IPS-NIHi11 (cell line): ENCODE results near the gene CACNG7.

Experiments
- DNase-seq: peaks from one replicate; pipeline ENCODE4 v3.0.0; 2012; ENCODE audit warnings: mixed read lengths, low spot score

The CACNG7 gene

DNA sequence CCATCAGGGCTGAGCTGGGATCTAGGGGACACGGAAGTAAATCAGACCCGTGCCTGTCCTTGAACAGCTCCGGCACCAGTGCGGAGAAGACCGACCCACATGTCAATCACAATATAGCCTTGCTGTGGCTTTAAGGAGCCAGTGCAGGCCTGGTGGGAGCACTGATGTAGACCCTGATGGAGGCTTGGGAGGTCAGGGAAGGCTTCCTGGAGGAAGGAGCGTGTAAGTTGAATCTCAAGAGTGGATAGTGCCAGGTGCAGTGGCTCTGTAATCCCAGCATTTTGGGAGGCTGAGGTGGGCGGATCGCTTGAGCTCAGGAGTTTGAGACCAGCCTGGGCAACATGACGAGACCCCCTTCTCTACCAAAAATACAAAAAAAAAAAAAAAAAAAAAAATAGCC lies 42.9 kb downstream of the CACNG7 start:
- no peak for DNase-seq

GRCh38 chr19:53953383-53953782 lies 44.3 kb downstream of the CACNG7 start:
- no peak for DNase-seq

- DNase-seq: no peak
Observed at GRCh38 chr19:53957448-53958167, 48.5 kb downstream of the CACNG7 start.

GRCh38 chr19:53958168-53958571 lies 49.1 kb downstream of the CACNG7 start:
- DNase-seq: peak; percentile 84

DNA sequence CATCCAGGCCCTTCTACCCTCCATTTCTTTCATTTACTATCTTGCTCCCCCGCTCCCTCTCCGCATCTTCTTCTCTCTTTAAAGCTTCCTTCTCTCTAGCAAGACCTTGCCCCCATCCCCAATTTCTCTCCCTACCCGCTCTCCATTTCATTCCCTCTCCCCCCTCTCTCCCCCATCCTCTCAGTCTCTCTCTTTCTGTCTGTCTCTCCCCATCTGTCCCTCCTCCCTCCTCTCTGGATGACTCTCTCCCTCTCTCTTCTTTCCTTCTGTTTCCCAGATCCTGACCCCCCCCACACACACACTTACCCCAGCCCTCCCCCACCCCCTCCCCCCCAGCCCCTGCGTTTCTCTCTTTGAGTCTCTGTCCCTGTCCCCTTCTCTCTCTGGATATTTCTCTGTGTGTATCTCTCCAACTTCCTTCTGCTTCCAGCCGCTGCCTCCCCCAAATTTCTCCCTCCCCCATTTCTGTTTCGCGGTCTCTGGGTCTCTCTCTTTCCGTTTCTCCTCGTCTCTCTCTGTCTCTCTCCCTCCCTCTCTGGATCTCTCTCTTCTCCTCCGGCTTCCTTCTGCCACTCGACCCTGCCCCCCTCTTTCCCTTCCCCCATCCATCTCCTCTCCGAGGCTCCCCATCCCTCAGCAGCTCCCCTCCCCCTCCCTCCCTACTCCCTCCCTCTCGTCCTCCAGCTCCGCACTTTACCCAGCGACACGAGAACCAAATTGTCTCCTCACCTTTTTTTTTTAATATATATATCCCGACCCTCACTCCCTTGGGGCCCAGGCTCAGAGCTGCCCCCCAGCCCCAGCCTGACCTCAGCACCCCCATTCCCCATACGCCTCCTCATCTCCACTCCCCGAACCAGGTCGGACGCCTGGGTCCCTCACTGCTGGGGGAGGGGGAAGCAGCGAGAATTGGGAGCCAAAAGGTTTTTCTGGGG lies 50.0 kb downstream of the CACNG7 start:
- DNase-seq: peak; percentile 72

GRCh38 chr19:53960187-53960586 lies 51.1 kb downstream of the CACNG7 start:
- no peak for DNase-seq

- no peak for DNase-seq
Observed at GRCh38 chr19:53960886-53961285, 51.8 kb downstream of the CACNG7 start.

DNA sequence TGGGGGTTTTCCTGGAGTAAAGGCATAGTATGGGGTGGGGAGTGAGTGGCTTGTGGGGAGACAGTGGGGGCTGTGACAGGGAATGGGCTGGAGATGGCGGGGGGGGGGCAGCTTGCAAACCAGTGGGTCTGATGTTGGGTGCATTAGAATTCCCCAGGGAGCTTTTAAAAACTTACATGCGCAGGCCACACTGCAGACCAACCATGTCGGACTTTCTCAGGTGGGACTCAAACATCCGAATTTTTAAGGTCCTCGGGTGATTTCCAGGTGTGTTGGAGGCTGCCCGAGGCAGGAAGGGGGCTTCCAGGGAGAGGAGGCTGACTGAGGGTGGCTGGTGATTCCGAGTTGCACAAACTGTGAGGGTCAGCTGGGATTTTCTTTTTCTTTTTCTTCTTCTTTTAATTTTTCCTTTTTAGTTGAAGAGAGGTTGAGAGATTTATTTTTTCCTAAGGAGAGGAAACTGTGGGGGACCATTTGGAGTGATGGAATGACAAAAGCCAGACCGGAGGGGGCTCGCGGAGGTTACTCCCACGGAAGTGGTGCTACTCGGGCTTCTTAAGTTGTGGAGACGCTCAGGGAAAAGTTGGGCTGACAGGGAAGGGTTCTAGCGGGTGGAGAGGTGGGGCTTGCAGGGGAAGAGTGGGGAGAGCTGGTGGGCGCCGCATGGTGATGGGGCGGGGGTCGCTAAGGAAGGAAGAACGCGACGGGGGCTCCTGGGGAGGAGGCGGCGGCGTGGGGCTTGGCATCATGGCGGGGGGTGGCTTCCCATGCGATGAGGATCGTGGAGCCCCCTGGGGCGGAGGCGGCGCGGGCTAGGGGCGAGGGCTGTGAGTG lies 52.7 kb downstream of the CACNG7 start:
- DNase-seq: no peak

DNA sequence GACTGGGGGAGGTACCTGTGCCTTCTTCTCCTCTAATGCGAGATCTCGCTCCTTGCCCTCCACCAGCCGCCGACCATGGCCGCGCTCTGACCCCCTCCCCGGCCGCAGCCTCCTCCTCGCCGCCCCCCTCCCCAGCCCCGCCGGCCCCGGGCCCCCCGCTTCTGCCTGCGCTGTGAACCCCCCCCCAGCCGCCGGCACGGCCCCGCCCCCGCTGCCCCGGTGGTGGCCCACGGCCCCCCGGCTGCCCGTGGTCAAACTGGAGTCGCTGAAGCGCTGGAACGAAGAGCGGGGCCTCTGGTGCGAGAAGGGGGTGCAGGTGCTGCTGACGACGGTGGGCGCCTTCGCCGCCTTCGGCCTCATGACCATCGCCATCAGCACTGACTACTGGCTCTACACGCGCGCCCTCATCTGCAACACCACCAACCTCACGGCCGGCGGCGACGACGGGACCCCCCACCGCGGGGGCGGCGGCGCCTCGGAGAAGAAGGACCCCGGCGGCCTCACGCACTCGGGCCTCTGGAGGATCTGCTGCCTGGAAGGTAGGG lies 53.9 kb downstream of the CACNG7 start, which contains the start of gene CACNG8:
Gene CACNG8 (plus strand): TSS at position 51 of the 545 bp plus-strand sequence.
- DNase-seq: peak; percentile 61

GRCh38 chr19:53965091-53965490 lies 56.0 kb downstream of the CACNG7 start:
- no peak for DNase-seq

DNA sequence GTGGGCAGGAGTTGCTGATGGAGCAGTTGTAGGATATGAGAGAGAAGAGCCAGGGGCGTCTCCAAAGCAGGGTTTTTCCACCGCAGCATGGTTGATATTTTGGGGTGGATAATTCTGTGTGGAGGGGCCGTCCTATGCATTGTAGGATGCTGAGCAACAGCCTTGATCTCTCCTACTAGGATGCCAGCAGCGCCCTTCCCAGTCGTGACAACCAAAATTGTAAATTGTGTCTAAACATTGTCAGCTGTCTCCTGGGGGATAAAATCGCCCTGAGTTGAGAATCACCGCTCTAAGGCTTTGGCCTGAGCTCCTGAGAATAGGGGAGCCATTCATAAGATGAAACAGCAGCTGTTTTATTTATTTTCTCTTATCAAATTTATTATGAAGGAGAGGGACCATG lies 57.9 kb downstream of the CACNG7 start:
- no peak for DNase-seq

DNA sequence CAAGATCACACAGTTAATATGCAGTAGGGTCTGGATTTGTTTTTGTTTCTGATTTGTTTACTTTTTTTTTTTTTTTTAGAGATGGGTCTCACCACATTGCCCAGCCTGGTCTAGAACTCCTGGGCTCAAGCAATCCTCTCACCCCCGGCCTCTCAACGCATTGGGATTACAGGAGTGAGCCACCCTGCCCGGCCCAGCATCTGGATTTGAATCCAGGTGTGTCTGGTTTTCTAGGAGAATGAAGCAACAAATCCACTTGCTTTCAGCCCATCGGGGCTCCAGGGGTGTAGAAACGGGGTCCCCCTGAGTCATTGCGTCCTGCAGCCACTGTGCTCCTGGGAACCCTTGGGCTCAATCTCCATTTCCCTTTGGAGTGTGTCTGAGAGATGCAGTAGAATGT lies 60.3 kb downstream of the CACNG7 start:
- DNase-seq: no peak

- DNase-seq: no peak
Observed at GRCh38 chr19:53971673-53972072, 62.6 kb downstream of the CACNG7 start.

DNA sequence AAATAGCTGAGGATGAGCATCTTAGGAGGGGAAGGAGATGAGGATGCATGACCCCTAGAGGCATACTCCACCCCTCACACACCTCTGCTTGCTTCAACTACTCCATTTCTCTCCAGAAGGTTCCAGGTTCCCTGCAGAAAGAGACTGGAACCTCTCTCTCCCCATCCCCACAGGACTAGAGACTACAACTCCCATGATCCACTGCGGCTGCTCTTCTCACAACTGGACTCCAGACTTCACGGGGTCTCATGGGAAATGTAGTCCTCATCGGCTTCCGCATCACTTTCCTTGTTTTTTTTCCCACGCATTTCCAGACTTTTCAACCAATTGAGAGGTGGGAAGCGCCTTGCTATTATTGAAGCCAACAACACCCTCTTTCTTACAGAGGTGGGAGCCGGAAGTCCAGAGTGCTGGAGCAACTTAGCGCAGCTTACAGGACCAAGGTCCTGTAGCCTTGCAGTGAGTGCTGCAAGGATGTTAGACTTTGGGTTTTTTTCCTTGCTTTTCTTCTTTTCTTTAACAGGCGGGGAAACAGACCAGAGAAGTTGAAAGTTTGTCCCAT lies 68.4 kb downstream of the CACNG7 start:
- DNase-seq: peak; percentile 74

GRCh38 chr19:53977991-53978731 lies 69.1 kb downstream of the CACNG7 start:
- peak; percentile 82 for DNase-seq

DNA sequence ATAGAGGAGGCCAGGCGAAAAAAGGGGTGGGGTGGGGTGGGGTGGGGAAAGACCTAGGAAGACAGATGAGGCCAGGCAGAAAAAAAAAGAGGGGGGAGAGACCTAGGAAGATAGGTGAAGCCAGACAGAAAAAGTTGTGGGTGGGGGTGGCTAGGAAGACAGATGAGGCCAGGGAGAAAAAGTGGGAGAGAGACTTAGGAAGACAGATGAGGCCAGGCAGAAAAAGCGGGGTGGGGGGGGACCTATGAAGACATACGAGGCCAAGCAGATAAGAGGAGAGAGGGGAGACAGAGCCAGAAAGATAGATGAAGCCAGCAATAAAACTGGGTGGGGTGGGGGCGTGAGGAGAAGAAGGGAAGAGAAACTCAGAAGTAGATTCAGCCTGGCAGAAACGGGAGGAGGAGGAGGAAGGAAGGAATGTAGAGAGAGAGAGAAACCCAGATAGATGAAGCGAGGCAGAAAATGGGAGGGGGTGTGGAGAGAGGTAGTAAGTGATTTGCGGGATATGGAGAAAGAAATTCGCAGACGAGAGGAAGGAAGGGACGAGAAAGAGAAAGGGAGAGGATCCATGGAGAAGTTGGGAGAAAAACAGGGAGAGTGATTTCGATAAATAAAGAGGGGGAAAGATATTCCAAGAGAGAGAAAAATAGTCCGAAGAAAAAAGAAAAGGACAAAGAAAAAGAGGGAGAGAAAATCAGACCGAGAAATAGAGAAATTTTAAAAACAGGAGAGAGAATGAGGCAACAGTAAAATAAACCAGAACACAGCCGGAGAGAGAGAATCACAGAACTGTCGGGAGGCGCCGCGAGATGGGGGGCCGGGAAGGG lies 70.1 kb downstream of the CACNG7 start:
- no peak for DNase-seq

DNA sequence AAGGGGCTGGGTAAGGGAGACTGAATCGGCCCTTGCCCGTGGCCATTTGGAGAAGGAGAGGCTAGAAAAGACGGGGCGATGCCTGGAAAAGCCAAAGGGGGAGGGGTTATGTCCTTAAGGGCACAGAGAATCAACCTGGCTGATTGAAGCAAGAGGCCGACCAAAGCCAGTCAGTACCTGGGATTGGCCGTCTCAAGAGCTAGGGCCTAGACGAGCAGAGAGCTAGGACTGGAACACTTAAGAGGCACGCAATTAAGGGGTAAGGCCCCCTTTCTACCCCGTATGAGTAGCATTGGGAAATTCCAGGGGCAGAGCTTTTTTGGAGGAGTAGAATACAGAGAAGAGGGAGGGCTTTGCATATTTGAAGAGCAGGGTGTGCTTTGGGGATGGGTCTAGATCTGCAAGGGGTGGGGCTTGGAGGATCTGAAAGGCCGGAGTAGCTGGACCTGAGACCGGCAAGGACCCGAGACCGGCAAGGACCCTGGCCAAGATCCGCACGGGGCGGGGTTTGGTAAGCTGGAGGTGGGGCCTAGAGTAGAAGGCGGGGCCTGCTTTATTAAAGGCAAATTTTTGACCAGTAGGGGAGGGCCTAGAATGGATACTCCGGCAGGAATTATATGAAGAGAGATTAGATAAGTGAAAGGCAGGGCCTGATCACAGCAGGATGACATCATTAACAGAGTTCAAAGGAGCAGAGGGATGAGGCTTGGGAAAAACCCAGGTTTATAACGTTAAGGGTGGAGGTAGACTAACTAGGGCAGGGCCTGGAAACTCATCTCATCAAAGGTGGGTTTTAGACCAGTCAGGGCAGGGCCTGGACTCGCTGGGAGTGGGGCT lies 71.7 kb downstream of the CACNG7 start:
- DNase-seq: peak; percentile 85

DNA sequence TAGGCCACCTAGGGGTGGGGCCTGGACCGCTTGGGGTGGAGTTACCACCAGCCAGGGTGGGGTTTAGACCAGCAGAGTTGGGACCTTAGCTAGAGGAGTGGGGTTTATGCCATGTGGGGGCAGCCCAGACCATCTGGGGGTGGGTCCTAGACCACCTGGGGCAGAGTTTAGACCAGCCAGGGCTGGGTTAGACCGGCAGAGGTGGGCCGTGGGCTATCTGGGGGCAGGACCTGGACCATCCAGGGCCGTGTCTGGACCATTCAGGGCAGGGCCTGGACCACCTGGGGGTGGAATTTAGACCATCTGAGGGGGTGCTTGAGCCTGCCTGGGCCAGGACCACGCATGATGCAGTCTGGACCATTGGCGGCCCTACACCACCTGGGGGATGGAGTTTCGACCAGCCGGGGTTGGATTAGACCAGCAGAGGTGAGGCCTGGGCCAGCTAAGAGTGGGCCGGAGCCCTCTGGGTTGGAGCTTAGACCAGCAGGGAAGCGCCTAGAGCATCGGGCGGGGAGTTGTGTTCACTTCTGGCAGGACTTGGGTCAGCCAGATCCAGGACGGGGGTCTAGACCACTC lies 72.4 kb downstream of the CACNG7 start:
- peak; percentile 72 for DNase-seq

GRCh38 chr19:53982001-53982451 lies 72.9 kb downstream of the CACNG7 start:
- peak; percentile 78 for DNase-seq
